Fibroblast of lung (primary cell): Measurements from ENCODE around the gene PDZD7. TPM values are rescaled to one million over a fixed set of nuclear protein-coding genes. Genes with fewer than 3 reads are reported as not detected.
A peak's percentile ranks its signal among the peaks of the same experiment; 100 is the strongest.

Source experiments
- DNase-seq, 2 donors: peaks; one replicate each; pipeline versions ENCODE4 v3.0.0 to v3.0.0-alpha.2; 2010; ENCODE audit warnings: low read depth in 2 of 2
- H2AFZ ChIP-seq: 2 replicates; pipeline ENCODE4 v1.5.1; 2012; ENCODE audit warnings: low read length, control low read depth, inconsistent platforms
- H3K27ac ChIP-seq: 2 replicates; pipeline ENCODE4 v1.5.1; 2011; ENCODE audit warnings: low read length, control low read depth; ENCODE audit not compliant: insufficient read depth
- H3K27me3 ChIP-seq: 2 replicates; pipeline ENCODE4 v1.5.1; 2011; ENCODE audit warnings: mild to moderate bottlenecking, low read length; ENCODE audit not compliant: control insufficient read depth, insufficient read depth
- H3K36me3 ChIP-seq: 2 replicates; pipeline ENCODE4 v1.5.1; 2011; ENCODE audit warnings: low read length; ENCODE audit not compliant: control insufficient read depth, insufficient read depth
- H3K4me1 ChIP-seq: 2 replicates; pipeline ENCODE4 v1.5.1; 2011; ENCODE audit warnings: low read length; ENCODE audit not compliant: control insufficient read depth, insufficient read depth; ENCODE audit errors: extremely low read depth
- H3K4me2 ChIP-seq: 2 replicates; pipeline ENCODE4 v1.5.1; 2011; ENCODE audit warnings: low read length, control low read depth; ENCODE audit not compliant: insufficient read depth; ENCODE audit errors: extremely low read depth
- H3K4me3 ChIP-seq, 4 experiments: fragments of 200-600 bp in 1 of 4; sonication (generic) in 1 of 4; replicated peaks in 1 of 4; 2 replicates each; pipeline ENCODE4 v1.5.1; 2011 to 2016; ENCODE audit warnings: low read length in 4 of 4, low read depth in 3 of 4, mild to moderate bottlenecking in 3 of 4, control low read depth in 2 of 4, inconsistent platforms in 1 of 4, mixed read lengths in 1 of 4; ENCODE audit not compliant: insufficient read depth in 1 of 4; ENCODE audit errors: control extremely low read depth in 1 of 4
- H3K79me2 ChIP-seq: 2 replicates; pipeline ENCODE4 v1.5.1; 2012; ENCODE audit warnings: mild to moderate bottlenecking, low read length, inconsistent platforms; ENCODE audit not compliant: control insufficient read depth, insufficient read depth
- H3K9ac ChIP-seq: 2 replicates; pipeline ENCODE4 v1.5.1; 2011; ENCODE audit warnings: mild to moderate bottlenecking, low read length, control low read depth; ENCODE audit not compliant: insufficient read depth
- H3K9me3 ChIP-seq: 2 replicates; pipeline ENCODE4 v1.5.1; 2012; ENCODE audit warnings: low read depth, low read length; ENCODE audit not compliant: control insufficient read depth, insufficient read depth
- H4K20me1 ChIP-seq: 2 replicates; pipeline ENCODE4 v1.5.1; 2011; ENCODE audit warnings: low read length; ENCODE audit not compliant: control insufficient read depth, insufficient read depth; ENCODE audit errors: extremely low read depth
- CTCF ChIP-seq, 2 donors: IDR thresholded peaks in 1 of 2; conservative IDR thresholded peaks in 1 of 2; 1 replicate in 1 of 2; 2 replicates in 1 of 2; pipeline ENCODE4 v1.5.1; 2011 to 2012; ENCODE audit warnings: low read length in 2 of 2, control low read depth in 1 of 2, inconsistent platforms in 1 of 2, low read depth in 1 of 2, mild to moderate bottlenecking in 1 of 2
- EZH2 ChIP-seq: IDR thresholded peaks from 2 replicates; pipeline ENCODE4 v1.5.1; 2012; ENCODE audit warnings: low read length, control low read depth, mild to moderate bottlenecking; ENCODE audit errors: missing control alignments
- polyA plus RNA-seq, 2 donors: library from polyadenylated mRNA; depleted of rRNA in 1 of 2; stranded (reverse) in 1 of 2; unstranded in 1 of 2; fragments of >200 nt; gene quantifications; 2 replicates each; pipeline ENCODE4 v1.2.1, GENCODE V29; 2011 to 2012; ENCODE audit warnings: missing spikeins in 1 of 2
- total RNA-seq: library from RNA; depleted of rRNA; stranded (reverse); fragments of >200 nt; gene quantifications from 2 replicates; pipeline ENCODE4 v1.2.1, GENCODE V29; 2014

Gene PDZD7
- total and polyA plus RNA-seq, 2 donors (not counting 1 experiment from before 2014, with no cell fraction given): 0.42 to 1.3 TPM

- Histone ChIP-seq H3K27me3 (no peaks in the 10 kb centered on the region), H2AFZ (peak overlapping the region; percentile 10), H3K4me2 (peak overlapping the region; percentile 81), H3K36me3 (peaks cover 17% of the 10 kb centered on the region), H3K9ac (peak overlapping the region; percentile 86), H3K79me2 (peaks cover 23% of the 10 kb centered on the region), H3K27ac (peak overlapping the region; percentile 96), H4K20me1 (no peaks in the 10 kb centered on the region), H3K4me3 (peak overlapping the region; percentile 51 to 87 (median 78)), H3K4me1 (peaks cover 10% of the 10 kb centered on the region), H3K9me3 (no peaks in the 10 kb centered on the region)
- peak; percentile 89 to 93 for DNase-seq
- TF ChIP-seq CTCF (conservative IDR thresholded peaks at IDR 0.05 in 1 of 2, IDR thresholded peaks at IDR 0.05 in 1 of 2; ENCODE audit: low read depth in 1 of 2, low read length in 2 of 2) (no peak), EZH2 (no peak)
These were observed 1.8 kb upstream of the PDZD7 start for GRCh38 chr10:101032637-101033224.

- H3K27ac ChIP-seq: peak overlapping the region; percentile 96
- H4K20me1 ChIP-seq: no peaks in the 10 kb centered on the region
- H3K79me2 ChIP-seq: peaks cover 23% of the 10 kb centered on the region
- peak overlapping the region; percentile 61 for H2AFZ ChIP-seq
- peak overlapping the region; percentile 81 for H3K4me2 ChIP-seq
- H3K4me1 ChIP-seq: peaks cover 10% of the 10 kb centered on the region
- no peaks in the 10 kb centered on the region for H3K27me3 ChIP-seq
- TF ChIP-seq EZH2 (no peak), CTCF (conservative IDR thresholded peaks at IDR 0.05 in 1 of 2, IDR thresholded peaks at IDR 0.05 in 1 of 2; ENCODE audit: low read depth in 1 of 2, low read length in 2 of 2) (no peak)
- H3K4me3 ChIP-seq: peak overlapping the region; percentile 51 to 87 (median 78)
- H3K36me3 ChIP-seq: peaks cover 13% of the 10 kb centered on the region
- H3K9ac ChIP-seq: peak overlapping the region; percentile 86
- DNase-seq: peak; percentile 67 to 73
- H3K9me3 ChIP-seq: no peaks in the 10 kb centered on the region
These were observed 1.1 kb upstream of the PDZD7 start for GRCh38 chr10:101031796-101032636.

- TF ChIP-seq CTCF (conservative IDR thresholded peaks at IDR 0.05 in 1 of 2, IDR thresholded peaks at IDR 0.05 in 1 of 2; ENCODE audit: low read depth in 1 of 2, low read length in 2 of 2) (no peak), EZH2 (no peak)
- H3K4me2 ChIP-seq: peak overlapping the region; percentile 81
- H3K27me3 ChIP-seq: no peaks in the 10 kb centered on the region
- peak overlapping the region; percentile 60 for H2AFZ ChIP-seq
- peak overlapping the region; percentile 96 for H3K27ac ChIP-seq
- H3K4me3 ChIP-seq: peak overlapping the region; percentile 51 to 87 (median 78)
- H3K4me1 ChIP-seq: peaks cover 10% of the 10 kb centered on the region
- H4K20me1 ChIP-seq: no peaks in the 10 kb centered on the region
- H3K79me2 ChIP-seq: peaks cover 23% of the 10 kb centered on the region
- peak overlapping the region; percentile 86 for H3K9ac ChIP-seq
- no peak for DNase-seq
- peaks cover 6% of the 10 kb centered on the region for H3K36me3 ChIP-seq
- H3K9me3 ChIP-seq: no peaks in the 10 kb centered on the region
These were observed 317 bp downstream of the PDZD7 start for GRCh38 chr10:101030496-101031127.
